Sigmoid colon (tissue), 4 donors: ENCODE measurements around the gene SIAE.

Experiments
- EP300 ChIP-seq, 4 donors: sonication (generic); formaldehyde crosslinking; IDR thresholded peaks; one replicate each; pipeline ENCODE4 v1.6.1; 2017; ENCODE audit warnings: antibody characterized with exemption in 4 of 4
- POLR2A ChIP-seq, 2 donors: fragments of 450-650 bp; IDR thresholded peaks; one replicate each; pipeline ENCODE4 v1.6.1; 2016; ENCODE audit warnings: antibody characterized with exemption in 2 of 2, mild to moderate bottlenecking in 2 of 2, moderate library complexity in 2 of 2
- POLR2AphosphoS5 ChIP-seq, 4 donors: sonication (generic); formaldehyde crosslinking; IDR thresholded peaks; one replicate each; pipeline ENCODE4 v1.6.1; 2017; ENCODE audit warnings: antibody characterized with exemption in 4 of 4
- TF ChIP-seq, protein P1 (sequence below), 4 experiments: fragments of 450-650 bp in 3 of 4; fragments of 200-600 bp in 1 of 4; IDR thresholded peaks; one replicate each; pipeline ENCODE4 v1.5.1; 2016 to 2019; ENCODE audit warnings: antibody characterized with exemption in 4 of 4, mild to moderate bottlenecking in 3 of 4, moderate library complexity in 2 of 4

DNA sequence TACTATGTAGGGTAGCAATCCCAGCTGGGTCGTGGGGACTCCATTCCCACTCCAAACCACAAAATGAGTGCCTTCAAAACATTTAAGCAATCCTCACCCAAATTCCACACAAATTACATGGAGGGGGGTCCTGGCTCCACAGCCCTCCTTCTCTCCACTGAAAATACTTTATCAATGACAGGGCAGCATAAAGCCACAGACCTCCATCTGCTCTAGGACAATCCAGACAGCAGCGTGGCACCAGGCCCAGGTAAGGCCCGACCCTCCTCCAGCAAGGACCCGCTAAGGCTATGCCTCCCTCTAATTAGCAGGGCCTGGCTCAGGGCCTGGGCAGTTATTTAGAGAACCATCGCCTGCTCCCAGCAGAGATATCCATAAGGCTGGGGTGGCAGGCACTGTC is 62.5 kb downstream of the SIAE start, which contains the start of gene PANX3:
- TF ChIP-seq, protein P1, sequence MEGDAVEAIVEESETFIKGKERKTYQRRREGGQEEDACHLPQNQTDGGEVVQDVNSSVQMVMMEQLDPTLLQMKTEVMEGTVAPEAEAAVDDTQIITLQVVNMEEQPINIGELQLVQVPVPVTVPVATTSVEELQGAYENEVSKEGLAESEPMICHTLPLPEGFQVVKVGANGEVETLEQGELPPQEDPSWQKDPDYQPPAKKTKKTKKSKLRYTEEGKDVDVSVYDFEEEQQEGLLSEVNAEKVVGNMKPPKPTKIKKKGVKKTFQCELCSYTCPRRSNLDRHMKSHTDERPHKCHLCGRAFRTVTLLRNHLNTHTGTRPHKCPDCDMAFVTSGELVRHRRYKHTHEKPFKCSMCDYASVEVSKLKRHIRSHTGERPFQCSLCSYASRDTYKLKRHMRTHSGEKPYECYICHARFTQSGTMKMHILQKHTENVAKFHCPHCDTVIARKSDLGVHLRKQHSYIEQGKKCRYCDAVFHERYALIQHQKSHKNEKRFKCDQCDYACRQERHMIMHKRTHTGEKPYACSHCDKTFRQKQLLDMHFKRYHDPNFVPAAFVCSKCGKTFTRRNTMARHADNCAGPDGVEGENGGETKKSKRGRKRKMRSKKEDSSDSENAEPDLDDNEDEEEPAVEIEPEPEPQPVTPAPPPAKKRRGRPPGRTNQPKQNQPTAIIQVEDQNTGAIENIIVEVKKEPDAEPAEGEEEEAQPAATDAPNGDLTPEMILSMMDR (IDR thresholded peaks at IDR 0.05), result no peak
- TF ChIP-seq POLR2A (IDR thresholded peaks at IDR 0.05), result no peak
- no peak for TF ChIP-seq POLR2AphosphoS5 (IDR thresholded peaks at IDR 0.05)
- TF ChIP-seq EP300 (IDR thresholded peaks at IDR 0.05), result no peak
